ENCODE results near the gene GRM7. TPM values are rescaled to one million over a fixed set of nuclear protein-coding genes. Genes with fewer than 3 reads are reported as not detected.

GRM7 gene
- polyA plus RNA-seq, 3 donors: not detected

DNA sequence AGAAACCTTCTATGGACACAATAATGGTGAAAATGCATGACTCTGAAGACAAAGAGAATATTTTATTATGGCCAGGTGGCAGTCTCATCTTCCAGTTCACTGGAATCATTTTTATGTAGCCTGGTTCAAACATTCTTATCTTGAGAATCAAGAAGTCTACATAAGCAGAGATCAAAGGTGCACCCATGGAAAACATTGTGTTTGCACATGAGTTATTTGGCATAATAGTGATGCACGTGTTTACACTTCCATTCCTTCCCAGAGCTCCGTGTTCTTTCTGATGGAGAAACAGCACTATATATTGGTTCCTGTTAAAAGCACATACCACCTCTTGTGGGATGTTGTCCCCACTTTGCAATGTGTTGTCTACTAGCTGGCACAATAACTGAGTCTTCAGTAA lies 572.2 kb downstream of the GRM7 start:
- no peak for TF ChIP-seq CTCF (IDR thresholded peaks at IDR 0.05)
- H3K4me2 ChIP-seq (replicated peaks; ENCODE audit: extremely low read depth, low read length, poor library complexity, severe bottlenecking): no peak overlapping the region
- no peaks in the 10 kb centered on the region for H3K36me3 ChIP-seq (replicated peaks in 1 of 2; ENCODE audit: control insufficient read depth in 1 of 2, insufficient read depth in 2 of 2, low read length in 2 of 2)
- H3K4me3 ChIP-seq (replicated peaks in 1 of 3; ENCODE audit: low read depth in 2 of 3, low read length in 3 of 3): no peak overlapping the region
- no peaks in the 10 kb centered on the region for H3K79me2 ChIP-seq (ENCODE audit: insufficient read depth, low read length)
- no peak overlapping the region for H3K27ac ChIP-seq (ENCODE audit: low read depth in 1 of 2, low read length in 2 of 2)
- H3K4me1 ChIP-seq (ENCODE audit: control insufficient read depth in 1 of 2, insufficient read depth in 2 of 2, low read length in 2 of 2): no peaks in the 10 kb centered on the region
- intact Hi-C loops (cut with micrococcal nuclease): no loop called here
- no peaks in the 10 kb centered on the region for H3K27me3 Mint-ChIP-seq (ENCODE audit: low read depth in 3 of 3)
- WGBS (ENCODE audit: insufficient coverage): no CpG with 5 or more reads among the region's 2 CpGs
- H3K36me3 Mint-ChIP-seq: no peaks in the 10 kb centered on the region
- peaks cover 0 to 6% of the 10 kb centered on the region in 2 donors for H3K9me3 ChIP-seq (replicated peaks in 1 of 2; ENCODE audit: control insufficient read depth in 1 of 2, insufficient read depth in 1 of 2, low read length in 2 of 2)
- H3K9me3 Mint-ChIP-seq: peaks cover 0 to 12% (median 6%) of the 10 kb centered on the region in 7 donors
- no peak overlapping the region for H3K27ac Mint-ChIP-seq
- H3K4me1 Mint-ChIP-seq: no peaks in the 10 kb centered on the region
- no peaks in the 10 kb centered on the region for H3K27me3 ChIP-seq (ENCODE audit: control insufficient read depth in 2 of 2, insufficient read depth in 2 of 2, low read length in 2 of 2)
- no peak overlapping the region for H3K4me3 Mint-ChIP-seq
- no peak overlapping the region for H3K9ac ChIP-seq (ENCODE audit: insufficient read depth, low read length, poor library complexity, severe bottlenecking)
- no peaks in the 10 kb centered on the region for H4K20me1 ChIP-seq (ENCODE audit: insufficient read depth, low read length)
- no peak for DNase-seq
- H2AFZ ChIP-seq (ENCODE audit: insufficient read depth, low read depth, low read length, poor library complexity, severe bottlenecking): no peak overlapping the region

- no peak for TF ChIP-seq CTCF (IDR thresholded peaks at IDR 0.05)
- no peak for DNase-seq
- no peaks in the 10 kb centered on the region for H3K79me2 ChIP-seq (ENCODE audit: insufficient read depth, low read length)
- H3K4me1 ChIP-seq (ENCODE audit: control insufficient read depth in 1 of 2, insufficient read depth in 2 of 2, low read length in 2 of 2): no peaks in the 10 kb centered on the region
- no peak overlapping the region for H3K4me3 ChIP-seq (replicated peaks in 1 of 3; ENCODE audit: low read depth in 2 of 3, low read length in 3 of 3)
- Mint-ChIP-seq H3K9me3 (peaks cover 0 to 14% (median 6%) of the 10 kb centered on the region in 7 donors), H3K4me1 (no peaks in the 10 kb centered on the region), H3K4me3 (no peak overlapping the region), H3K27me3 (ENCODE audit: low read depth in 3 of 3) (no peaks in the 10 kb centered on the region), H3K36me3 (no peaks in the 10 kb centered on the region), H3K27ac (no peak overlapping the region)
- intact Hi-C loops (cut with micrococcal nuclease): no loop called here
- no peaks in the 10 kb centered on the region for H3K27me3 ChIP-seq (ENCODE audit: control insufficient read depth in 2 of 2, insufficient read depth in 2 of 2, low read length in 2 of 2)
- no peak overlapping the region for H3K9ac ChIP-seq (ENCODE audit: insufficient read depth, low read length, poor library complexity, severe bottlenecking)
- H3K27ac ChIP-seq (ENCODE audit: low read depth in 1 of 2, low read length in 2 of 2): no peak overlapping the region
- peaks cover 0 to 6% of the 10 kb centered on the region in 2 donors for H3K9me3 ChIP-seq (replicated peaks in 1 of 2; ENCODE audit: control insufficient read depth in 1 of 2, insufficient read depth in 1 of 2, low read length in 2 of 2)
- no peak overlapping the region for H2AFZ ChIP-seq (ENCODE audit: insufficient read depth, low read depth, low read length, poor library complexity, severe bottlenecking)
- WGBS (ENCODE audit: insufficient coverage): 100% methylated on average over 1 of the region's 1 CpG
- no peak overlapping the region for H3K4me2 ChIP-seq (replicated peaks; ENCODE audit: extremely low read depth, low read length, poor library complexity, severe bottlenecking)
- no peaks in the 10 kb centered on the region for H3K36me3 ChIP-seq (replicated peaks in 1 of 2; ENCODE audit: control insufficient read depth in 1 of 2, insufficient read depth in 2 of 2, low read length in 2 of 2)
- H4K20me1 ChIP-seq (ENCODE audit: insufficient read depth, low read length): no peaks in the 10 kb centered on the region
Observed at GRCh38 chr3:7436542-7436941, 575.6 kb downstream of the GRM7 start.

Measured in CD14-positive monocyte (primary cell).